Measurements from ENCODE around the gene SEC23B. TPM values are rescaled to one million over a fixed set of nuclear protein-coding genes. Genes with fewer than 3 reads are reported as not detected.

Gene SEC23B
- polyA plus RNA-seq, 1 of the 3 experiments (the other 2 are of a cell fraction): 55.2 TPM

DNA sequence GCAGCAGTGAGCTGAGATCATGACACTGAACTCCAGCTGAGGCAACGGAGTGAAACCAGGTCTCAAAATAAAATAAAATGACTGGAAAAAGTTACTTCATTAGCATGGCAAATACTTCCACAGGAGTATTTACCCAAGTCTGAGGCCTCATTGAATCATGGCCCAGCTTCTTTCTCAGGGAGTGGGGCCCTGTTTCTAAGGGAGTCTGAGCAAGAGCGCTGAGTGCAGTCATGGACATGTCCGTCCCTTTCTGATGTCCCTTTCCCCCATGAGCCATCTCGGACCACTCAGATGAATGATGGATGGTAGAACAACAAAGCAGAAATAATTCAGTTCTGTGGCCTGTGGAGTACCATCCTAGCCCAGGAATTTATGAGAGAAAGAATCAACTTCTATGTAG is 72.3 kb downstream of the SEC23B start:
- TF ChIP-seq NRF1 (IDR thresholded peaks at IDR 0.05; ENCODE audit: low read depth, low read length) (no peak), GATA2 (CRISPR knock-in tag; IDR thresholded peaks at IDR 0.05) (no peak), FOSL2 (IDR thresholded peaks at IDR 0.05; ENCODE audit: borderline replicate concordance, low read depth) (no peak), POLR2AphosphoS5 (IDR thresholded peaks at IDR 0.05; ENCODE audit: low read depth, low read length) (no peak)
- Histone ChIP-seq H3K9me2 (no peaks in the 10 kb centered on the region), H3K9me3 (no peaks in the 10 kb centered on the region), H3K9ac (no peak overlapping the region), H3F3A (replicated peaks; ENCODE audit: insufficient read depth) (no peaks in the 10 kb centered on the region), H3K27ac (ENCODE audit: low read depth in 2 of 2, low read length in 1 of 2) (no peak overlapping the region), H3K27me3 (ENCODE audit: insufficient read depth) (no peaks in the 10 kb centered on the region), H2AFZ (ENCODE audit: low read depth) (no peak overlapping the region), H3K4me1 (ENCODE audit: control insufficient read depth in 1 of 2, insufficient read depth in 2 of 2, low read depth in 1 of 2, low read length in 1 of 2) (no peaks in the 10 kb centered on the region), H3K4me3 (ENCODE audit: low read depth in 2 of 2, low read length in 1 of 2) (no peak overlapping the region), H3K79me2 (ENCODE audit: insufficient read depth) (no peaks in the 10 kb centered on the region), H3K4me2 (no peak overlapping the region), H4K20me1 (ENCODE audit: insufficient read depth) (no peaks in the 10 kb centered on the region), H3K36me3 (replicated peaks in 1 of 2; ENCODE audit: control insufficient read depth in 1 of 2, insufficient read depth in 2 of 2, low read length in 1 of 2) (no peaks in the 10 kb centered on the region)
- no peak for DNase-seq
- ChIA-PET CTCF (interaction anchor here (1.2 kb wide), 1 partner anchor 9 kb away, joined by 5 read pairs; no protein-coding TSS in a partner anchor), POLR2A (no interaction called here)
- WGBS (ENCODE audit: low lambda C conversion rate): 76% methylated on average over 4 of the region's 4 CpGs

DNA sequence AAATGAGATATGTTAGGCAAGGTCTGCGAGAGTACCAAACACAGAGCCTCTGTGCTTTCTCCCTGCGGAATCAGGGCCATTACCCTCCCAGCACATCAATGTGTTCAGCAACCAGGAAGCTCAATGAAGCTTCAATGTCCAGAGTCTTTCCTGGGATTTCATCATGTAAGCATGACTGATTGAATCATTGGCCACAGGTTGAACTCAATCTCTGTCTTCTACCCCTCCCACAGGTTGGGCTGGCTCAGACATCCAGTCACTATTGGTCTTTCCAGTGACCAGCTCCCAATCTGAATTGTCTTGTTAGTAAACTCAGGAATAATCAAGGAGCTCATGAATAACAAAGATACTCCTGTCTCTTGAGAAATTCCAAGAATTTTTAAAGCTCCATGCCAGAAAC is 77.4 kb downstream of the SEC23B start:
- Histone ChIP-seq H3K9ac (no peak overlapping the region), H3K9me3 (no peaks in the 10 kb centered on the region), H3K79me2 (ENCODE audit: insufficient read depth) (peaks cover 17% of the 10 kb centered on the region), H3F3A (replicated peaks; ENCODE audit: insufficient read depth) (peaks cover 4% of the 10 kb centered on the region), H3K27me3 (ENCODE audit: insufficient read depth) (no peaks in the 10 kb centered on the region), H3K9me2 (no peaks in the 10 kb centered on the region), H3K4me2 (no peak overlapping the region), H3K4me3 (ENCODE audit: low read depth in 2 of 2, low read length in 1 of 2) (no peak overlapping the region), H3K27ac (ENCODE audit: low read depth in 2 of 2, low read length in 1 of 2) (no peak overlapping the region), H3K4me1 (ENCODE audit: control insufficient read depth in 1 of 2, insufficient read depth in 2 of 2, low read depth in 1 of 2, low read length in 1 of 2) (no peaks in the 10 kb centered on the region; a peak in 3 of 4 replicates), H2AFZ (ENCODE audit: low read depth) (no peak overlapping the region), H4K20me1 (ENCODE audit: insufficient read depth) (no peaks in the 10 kb centered on the region), H3K36me3 (replicated peaks in 1 of 2; ENCODE audit: control insufficient read depth in 1 of 2, insufficient read depth in 2 of 2, low read length in 1 of 2) (no peaks in the 10 kb centered on the region)
- WGBS (ENCODE audit: low lambda C conversion rate): 73% methylated on average over 2 of the region's 2 CpGs
- no peak for DNase-seq
- no peak for TF ChIP-seq POLR2AphosphoS5 (IDR thresholded peaks at IDR 0.05; ENCODE audit: low read depth, low read length)
- no peak for TF ChIP-seq GATA2 (CRISPR knock-in tag; IDR thresholded peaks at IDR 0.05)
- TF ChIP-seq, protein P1, sequence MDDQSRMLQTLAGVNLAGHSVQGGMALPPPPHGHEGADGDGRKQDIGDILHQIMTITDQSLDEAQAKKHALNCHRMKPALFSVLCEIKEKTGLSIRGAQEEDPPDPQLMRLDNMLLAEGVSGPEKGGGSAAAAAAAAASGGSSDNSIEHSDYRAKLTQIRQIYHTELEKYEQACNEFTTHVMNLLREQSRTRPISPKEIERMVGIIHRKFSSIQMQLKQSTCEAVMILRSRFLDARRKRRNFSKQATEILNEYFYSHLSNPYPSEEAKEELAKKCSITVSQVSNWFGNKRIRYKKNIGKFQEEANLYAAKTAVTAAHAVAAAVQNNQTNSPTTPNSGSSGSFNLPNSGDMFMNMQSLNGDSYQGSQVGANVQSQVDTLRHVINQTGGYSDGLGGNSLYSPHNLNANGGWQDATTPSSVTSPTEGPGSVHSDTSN (IDR thresholded peaks at IDR 0.05): no peak
- TF ChIP-seq, protein P2, sequence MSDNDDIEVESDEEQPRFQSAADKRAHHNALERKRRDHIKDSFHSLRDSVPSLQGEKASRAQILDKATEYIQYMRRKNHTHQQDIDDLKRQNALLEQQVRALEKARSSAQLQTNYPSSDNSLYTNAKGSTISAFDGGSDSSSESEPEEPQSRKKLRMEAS (IDR thresholded peaks at IDR 0.05; ENCODE audit: low read depth): no peak
- TF ChIP-seq RAD21 (IDR thresholded peaks at IDR 0.05; ENCODE audit: low read length): no peak
- no peak for TF ChIP-seq FOXJ3 (CRISPR knock-in tag; IDR thresholded peaks at IDR 0.05)
- TF ChIP-seq RFX5 (IDR thresholded peaks at IDR 0.05; ENCODE audit: low read length): no peak
- TF ChIP-seq MXI1 (IDR thresholded peaks at IDR 0.05; ENCODE audit: low read depth, low read length): no peak
- TF ChIP-seq EZH2phosphoT487 (IDR thresholded peaks at IDR 0.05; ENCODE audit: borderline replicate concordance, low read depth): no peak
- no peak for TF ChIP-seq USF1 (IDR thresholded peaks at IDR 0.05; ENCODE audit: borderline replicate concordance, low read depth)
- POLR2A ChIA-PET: no interaction called here
- CTCF ChIA-PET: no interaction called here

Measured in SK-N-SH (cell line).